ENCODE measurements around the gene CDC25A. TPM values are rescaled to one million over a fixed set of nuclear protein-coding genes. Genes with fewer than 3 reads are reported as not detected.
A peak's percentile ranks its signal among the peaks of the same experiment; 100 is the strongest.

The CDC25A gene
- total RNA-seq, 2 donors from 2014 or later, result 40.4 to 50.9 TPM

DNA sequence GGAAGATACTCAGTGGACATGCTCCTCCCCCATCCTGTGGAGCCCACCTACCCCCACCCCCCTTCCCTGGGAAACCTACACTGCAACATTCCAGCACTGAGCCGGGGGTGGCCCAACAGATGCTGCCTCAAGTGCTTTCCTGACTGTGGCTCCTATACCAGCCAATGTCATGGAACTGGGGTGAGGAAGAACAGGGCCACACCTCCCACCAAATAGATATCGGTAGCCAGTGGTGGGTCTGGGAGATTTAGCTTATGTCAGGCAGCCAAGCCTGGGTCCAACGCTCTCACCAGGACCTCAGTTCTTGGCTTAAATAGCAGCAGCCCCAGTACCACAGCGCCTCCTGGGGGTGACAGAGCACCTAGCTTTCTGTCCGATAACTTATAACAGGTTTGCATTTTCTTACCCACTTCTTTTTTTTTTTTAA, 30.3 kb downstream of the CDC25A start:
- Histone ChIP-seq H3K9ac (ENCODE audit: extremely low read depth, low read length, poor library complexity, severe bottlenecking) (no peak overlapping the region), H3K36me3 (ENCODE audit: control insufficient read depth, insufficient read depth, low read length) (peaks cover 48% of the 10 kb centered on the region), H3K4me3 (ENCODE audit: low read length) (no peak overlapping the region), H3K9me3 (ENCODE audit: control insufficient read depth, low read length) (no peaks in the 10 kb centered on the region), H3K4me1 (ENCODE audit: control insufficient read depth, insufficient read depth, low read length) (no peaks in the 10 kb centered on the region), H3K27ac (ENCODE audit: low read depth, low read length) (no peak overlapping the region), H3K27me3 (ENCODE audit: control insufficient read depth, insufficient read depth, low read length, poor library complexity, severe bottlenecking) (no peaks in the 10 kb centered on the region)
- no peak overlapping the region for H3K4me3 Mint-ChIP-seq
- peaks cover 43% of the 10 kb centered on the region for H3K36me3 Mint-ChIP-seq (ENCODE audit: low read depth)
- DNase-seq, result peak; percentile 93
- H3K27ac Mint-ChIP-seq, result no peak overlapping the region
- H3K9me3 Mint-ChIP-seq, result no peaks in the 10 kb centered on the region
- TF ChIP-seq, protein P1, sequence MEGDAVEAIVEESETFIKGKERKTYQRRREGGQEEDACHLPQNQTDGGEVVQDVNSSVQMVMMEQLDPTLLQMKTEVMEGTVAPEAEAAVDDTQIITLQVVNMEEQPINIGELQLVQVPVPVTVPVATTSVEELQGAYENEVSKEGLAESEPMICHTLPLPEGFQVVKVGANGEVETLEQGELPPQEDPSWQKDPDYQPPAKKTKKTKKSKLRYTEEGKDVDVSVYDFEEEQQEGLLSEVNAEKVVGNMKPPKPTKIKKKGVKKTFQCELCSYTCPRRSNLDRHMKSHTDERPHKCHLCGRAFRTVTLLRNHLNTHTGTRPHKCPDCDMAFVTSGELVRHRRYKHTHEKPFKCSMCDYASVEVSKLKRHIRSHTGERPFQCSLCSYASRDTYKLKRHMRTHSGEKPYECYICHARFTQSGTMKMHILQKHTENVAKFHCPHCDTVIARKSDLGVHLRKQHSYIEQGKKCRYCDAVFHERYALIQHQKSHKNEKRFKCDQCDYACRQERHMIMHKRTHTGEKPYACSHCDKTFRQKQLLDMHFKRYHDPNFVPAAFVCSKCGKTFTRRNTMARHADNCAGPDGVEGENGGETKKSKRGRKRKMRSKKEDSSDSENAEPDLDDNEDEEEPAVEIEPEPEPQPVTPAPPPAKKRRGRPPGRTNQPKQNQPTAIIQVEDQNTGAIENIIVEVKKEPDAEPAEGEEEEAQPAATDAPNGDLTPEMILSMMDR (conservative IDR thresholded peaks at IDR 0.05), result peak; percentile 96
- WGBS, 2 experiments (ENCODE audit: insufficient coverage in 1 of 2, insufficient read length in 1 of 2), result 70 to 79% methylated on average over 4 to 5 of the region's 5 CpGs
- H3K27me3 Mint-ChIP-seq (ENCODE audit: insufficient read depth), result no peaks in the 10 kb centered on the region
- H3K4me1 Mint-ChIP-seq, result no peaks in the 10 kb centered on the region

DNA sequence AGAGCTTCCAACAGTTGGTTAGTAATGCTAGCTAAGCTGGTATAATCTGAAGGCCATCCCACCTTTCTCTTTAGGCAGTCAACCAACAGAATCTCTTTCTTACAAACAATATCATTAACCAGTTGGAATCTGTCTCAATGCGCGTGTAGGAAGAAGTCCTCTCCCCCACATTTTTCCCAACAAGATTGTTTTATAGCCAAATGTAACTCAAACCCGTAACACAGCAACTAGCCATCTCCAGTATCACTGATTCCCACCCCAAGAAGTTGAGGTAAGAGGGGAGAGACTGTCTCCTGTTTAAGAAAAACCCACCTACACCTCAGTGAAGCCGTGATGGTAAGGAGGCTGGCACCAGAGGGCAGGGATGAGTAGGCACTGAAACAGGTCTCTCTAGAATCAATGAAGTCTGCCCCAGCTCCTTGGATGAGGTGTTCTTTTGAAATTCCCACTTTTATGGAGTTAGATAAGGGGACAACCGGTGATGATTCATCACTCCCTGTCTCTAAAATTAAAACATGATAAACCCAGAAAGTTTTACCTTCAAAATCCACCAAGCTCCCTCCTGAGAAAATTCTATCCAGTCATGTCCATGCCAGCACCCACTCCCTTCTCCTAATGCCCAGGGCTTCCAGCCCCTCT, 30.9 kb downstream of the CDC25A start:
- DNase-seq, result no peak
- Histone ChIP-seq H3K27ac (ENCODE audit: low read depth, low read length) (no peak overlapping the region), H3K36me3 (ENCODE audit: control insufficient read depth, insufficient read depth, low read length) (peaks cover 48% of the 10 kb centered on the region), H3K4me3 (ENCODE audit: low read length) (no peak overlapping the region), H3K4me1 (ENCODE audit: control insufficient read depth, insufficient read depth, low read length) (no peaks in the 10 kb centered on the region), H3K9me3 (ENCODE audit: control insufficient read depth, low read length) (no peaks in the 10 kb centered on the region), H3K9ac (ENCODE audit: extremely low read depth, low read length, poor library complexity, severe bottlenecking) (no peak overlapping the region), H3K27me3 (ENCODE audit: control insufficient read depth, insufficient read depth, low read length, poor library complexity, severe bottlenecking) (no peaks in the 10 kb centered on the region)
- no peaks in the 10 kb centered on the region for H3K9me3 Mint-ChIP-seq
- no peaks in the 10 kb centered on the region for H3K4me1 Mint-ChIP-seq
- H3K4me3 Mint-ChIP-seq, result no peak overlapping the region
- WGBS, 2 experiments (ENCODE audit: insufficient coverage in 1 of 2, insufficient read length in 1 of 2), result 88 to 93% methylated on average over 1 to 5 of the region's 5 CpGs
- TF ChIP-seq, protein P1 (conservative IDR thresholded peaks at IDR 0.05), result no peak
- H3K36me3 Mint-ChIP-seq (ENCODE audit: low read depth), result peaks cover 41% of the 10 kb centered on the region
- H3K27me3 Mint-ChIP-seq (ENCODE audit: insufficient read depth), result no peaks in the 10 kb centered on the region
- no peak overlapping the region for H3K27ac Mint-ChIP-seq

DNA sequence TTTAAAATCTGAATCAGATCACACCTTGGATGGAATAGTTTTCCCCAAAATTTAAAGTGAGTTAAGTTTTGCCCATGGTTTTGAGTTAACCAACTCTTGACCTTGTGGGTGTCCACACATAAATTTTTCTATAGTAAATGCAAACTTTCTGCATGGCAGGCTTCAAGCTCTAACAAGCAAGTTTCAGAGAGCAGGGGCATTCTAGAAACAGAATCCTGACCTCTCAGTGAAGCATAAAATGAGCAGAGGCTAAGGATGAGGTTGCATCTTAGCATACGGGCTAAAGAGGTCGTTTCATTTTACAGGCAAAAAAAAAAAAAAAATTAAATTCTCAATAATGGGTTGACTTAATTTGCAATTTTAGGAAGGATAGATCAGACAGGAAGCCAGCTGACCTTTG, 32.1 kb downstream of the CDC25A start:
- Histone ChIP-seq H3K9ac (ENCODE audit: extremely low read depth, low read length, poor library complexity, severe bottlenecking) (no peak overlapping the region), H3K4me3 (ENCODE audit: low read length) (no peak overlapping the region), H3K27ac (ENCODE audit: low read depth, low read length) (no peak overlapping the region), H3K36me3 (ENCODE audit: control insufficient read depth, insufficient read depth, low read length) (peaks cover 37% of the 10 kb centered on the region), H3K4me1 (ENCODE audit: control insufficient read depth, insufficient read depth, low read length) (no peaks in the 10 kb centered on the region), H3K9me3 (ENCODE audit: control insufficient read depth, low read length) (no peaks in the 10 kb centered on the region), H3K27me3 (ENCODE audit: control insufficient read depth, insufficient read depth, low read length, poor library complexity, severe bottlenecking) (no peaks in the 10 kb centered on the region)
- Mint-ChIP-seq H3K4me3 (no peak overlapping the region), H3K4me1 (peaks cover 2% of the 10 kb centered on the region), H3K36me3 (ENCODE audit: low read depth) (peaks cover 31% of the 10 kb centered on the region), H3K27ac (no peak overlapping the region), H3K9me3 (no peaks in the 10 kb centered on the region), H3K27me3 (ENCODE audit: insufficient read depth) (no peaks in the 10 kb centered on the region)
- DNase-seq, result no peak
- WGBS, 2 experiments (ENCODE audit: insufficient coverage in 1 of 2, insufficient read length in 1 of 2), result 94% methylated on average over 2 of the region's 2 CpGs; no CpG with 5 or more reads in 1 of the 2 experiments
- TF ChIP-seq, protein P1 (conservative IDR thresholded peaks at IDR 0.05), result no peak
